Suprapubic skin (tissue), 4 donors: ENCODE data around the gene GRWD1.

Experiments used
- CTCF ChIP-seq, 2 donors: fragments of 200-600 bp in 1 of 2; fragments of 450-650 bp in 1 of 2; sonication (generic) in 1 of 2; IDR thresholded peaks; one replicate each; pipeline ENCODE4 v1.5.1; 2016 to 2019; ENCODE audit warnings: antibody characterized with exemption in 2 of 2, mild to moderate bottlenecking in 1 of 2, moderate library complexity in 1 of 2
- POLR2A ChIP-seq, 2 donors: fragments of 450-650 bp; IDR thresholded peaks; one replicate each; pipeline ENCODE4 v1.6.1; 2017; ENCODE audit warnings: antibody characterized with exemption in 2 of 2, mild to moderate bottlenecking in 2 of 2, moderate library complexity in 2 of 2
- POLR2AphosphoS5 ChIP-seq, 3 donors: sonication (generic); formaldehyde crosslinking; IDR thresholded peaks; one replicate each; pipeline ENCODE4 v1.6.1; 2017; ENCODE audit warnings: antibody characterized with exemption in 3 of 3

DNA sequence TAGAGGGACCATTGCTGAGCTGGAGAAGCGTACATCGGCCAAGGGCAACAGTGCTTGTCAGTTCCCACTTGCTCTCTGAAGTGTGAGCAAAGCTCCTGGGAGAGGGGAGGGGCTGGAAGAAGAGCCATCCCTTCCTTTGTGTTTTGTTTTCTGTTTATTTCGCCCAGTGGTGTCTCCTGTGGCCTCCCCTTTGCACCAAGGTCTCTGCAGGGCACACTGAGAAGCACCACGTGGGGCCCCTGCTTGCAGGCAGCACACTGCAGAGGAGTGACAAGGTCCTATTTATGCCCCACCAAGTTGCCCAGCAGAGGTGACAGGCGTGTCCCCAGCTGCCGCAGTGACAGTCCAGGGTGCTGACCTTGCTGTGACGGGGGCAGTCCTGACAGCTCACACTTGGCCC lies 28.4 kb upstream of the GRWD1 start:
- TF ChIP-seq CTCF (IDR thresholded peaks at IDR 0.05) = no peak
- TF ChIP-seq POLR2A (IDR thresholded peaks at IDR 0.05) = no peak
- no peak for TF ChIP-seq POLR2AphosphoS5 (IDR thresholded peaks at IDR 0.05)
